Activated T-helper 1 cell treated with Interleukin-2 at 50 U/mL for 16 hours (primary cell): ENCODE results near the gene DPYSL4.

Experiments used
- DNase-seq: peaks from one replicate; pipeline ENCODE4 v3.0.0-alpha.2; 2020; ENCODE audit warnings: low read depth

Gene DPYSL4

GRCh38 chr10:132196178-132197113, 9.7 kb downstream of the DPYSL4 start:
- no peak for DNase-seq

- DNase-seq, result no peak
These were observed 10.7 kb downstream of the DPYSL4 start for GRCh38 chr10:132197271-132198067.

DNA sequence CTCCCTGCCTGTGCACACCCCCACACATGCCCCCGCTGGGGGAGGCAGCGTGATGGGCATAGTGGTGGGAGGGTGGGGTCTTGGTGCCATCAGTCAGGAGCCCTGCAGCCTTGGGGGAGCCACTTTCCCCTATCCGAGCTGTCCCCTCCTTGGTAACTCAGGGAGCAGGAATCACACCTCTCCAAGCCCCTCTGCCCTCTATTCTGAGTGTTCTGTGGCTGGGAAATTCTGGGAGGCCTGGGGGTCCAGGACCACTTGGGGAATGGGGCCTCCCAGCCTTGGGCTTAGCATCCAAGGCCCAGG, 11.3 kb downstream of the DPYSL4 start:
- no peak for DNase-seq

DNA sequence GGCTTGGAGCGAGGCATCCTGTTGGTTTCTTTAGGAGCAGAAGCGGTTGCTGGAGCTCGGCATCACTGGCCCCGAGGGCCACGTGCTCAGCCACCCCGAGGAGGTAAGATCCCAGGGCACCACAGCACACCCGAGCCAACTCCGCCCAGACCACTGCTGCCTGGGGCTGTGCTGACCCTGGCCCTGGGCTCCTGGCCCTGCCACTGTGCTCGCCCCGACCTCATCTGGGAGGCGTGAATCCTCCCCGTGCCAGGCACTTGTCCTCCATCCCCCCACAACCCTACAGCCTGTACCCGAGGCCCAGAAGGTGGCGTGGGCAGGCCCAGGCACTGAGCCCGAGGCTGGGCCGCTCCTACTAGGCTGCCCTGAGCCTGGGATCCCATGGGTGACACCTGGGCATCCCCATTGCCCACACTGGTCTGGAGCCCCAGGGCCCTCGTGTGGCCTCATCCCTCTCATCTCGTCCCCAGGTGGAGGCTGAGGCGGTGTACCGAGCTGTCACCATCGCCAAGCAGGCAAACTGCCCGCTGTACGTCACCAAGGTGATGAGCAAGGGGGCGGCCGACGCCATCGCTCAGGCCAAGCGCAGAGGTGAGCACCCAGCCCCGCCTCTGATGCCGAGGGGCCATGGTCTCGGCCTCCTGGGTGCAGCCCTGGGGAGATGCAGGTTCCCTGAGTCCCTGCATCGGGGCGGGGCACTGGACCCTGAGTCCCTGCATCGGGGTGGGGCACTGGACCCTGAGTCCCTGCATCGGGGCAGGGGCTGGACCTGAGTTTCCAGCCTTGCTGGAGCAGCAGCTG, 11.8 kb downstream of the DPYSL4 start:
- no peak for DNase-seq

DNA sequence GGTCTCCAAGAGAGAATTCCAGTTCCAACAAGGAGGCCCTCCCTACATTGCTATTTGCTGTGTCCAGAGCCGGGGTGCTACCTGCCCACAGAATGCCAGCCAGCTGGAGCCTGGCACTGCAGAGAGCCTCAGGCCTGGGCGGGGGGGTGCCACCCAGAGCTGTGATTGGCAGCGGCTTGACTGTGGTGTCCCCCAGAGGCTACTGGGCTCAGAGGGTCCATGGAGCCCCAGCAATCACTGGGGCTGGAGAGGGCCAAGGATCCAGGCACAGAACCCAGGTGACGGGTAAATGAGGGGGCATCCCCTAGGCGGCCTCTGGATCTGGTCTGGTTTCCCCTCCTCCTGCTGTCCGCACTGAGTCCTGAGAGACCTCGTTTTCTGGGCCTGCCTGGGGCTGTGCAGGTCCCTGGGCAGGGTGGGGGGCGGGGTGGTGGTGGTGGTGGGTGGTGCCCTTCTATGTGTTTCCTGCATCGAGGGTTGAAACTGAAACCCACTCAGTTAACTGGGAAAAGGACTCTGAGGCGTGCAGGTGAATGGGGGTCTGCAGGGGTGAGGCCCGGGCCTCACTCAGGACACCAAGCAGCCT, 12.6 kb downstream of the DPYSL4 start:
- no peak for DNase-seq

GRCh38 chr10:132199854-132200311, 13.1 kb downstream of the DPYSL4 start:
- no peak for DNase-seq

- DNase-seq, result no peak
These were observed 13.8 kb downstream of the DPYSL4 start for GRCh38 chr10:132200344-132201110.

DNA sequence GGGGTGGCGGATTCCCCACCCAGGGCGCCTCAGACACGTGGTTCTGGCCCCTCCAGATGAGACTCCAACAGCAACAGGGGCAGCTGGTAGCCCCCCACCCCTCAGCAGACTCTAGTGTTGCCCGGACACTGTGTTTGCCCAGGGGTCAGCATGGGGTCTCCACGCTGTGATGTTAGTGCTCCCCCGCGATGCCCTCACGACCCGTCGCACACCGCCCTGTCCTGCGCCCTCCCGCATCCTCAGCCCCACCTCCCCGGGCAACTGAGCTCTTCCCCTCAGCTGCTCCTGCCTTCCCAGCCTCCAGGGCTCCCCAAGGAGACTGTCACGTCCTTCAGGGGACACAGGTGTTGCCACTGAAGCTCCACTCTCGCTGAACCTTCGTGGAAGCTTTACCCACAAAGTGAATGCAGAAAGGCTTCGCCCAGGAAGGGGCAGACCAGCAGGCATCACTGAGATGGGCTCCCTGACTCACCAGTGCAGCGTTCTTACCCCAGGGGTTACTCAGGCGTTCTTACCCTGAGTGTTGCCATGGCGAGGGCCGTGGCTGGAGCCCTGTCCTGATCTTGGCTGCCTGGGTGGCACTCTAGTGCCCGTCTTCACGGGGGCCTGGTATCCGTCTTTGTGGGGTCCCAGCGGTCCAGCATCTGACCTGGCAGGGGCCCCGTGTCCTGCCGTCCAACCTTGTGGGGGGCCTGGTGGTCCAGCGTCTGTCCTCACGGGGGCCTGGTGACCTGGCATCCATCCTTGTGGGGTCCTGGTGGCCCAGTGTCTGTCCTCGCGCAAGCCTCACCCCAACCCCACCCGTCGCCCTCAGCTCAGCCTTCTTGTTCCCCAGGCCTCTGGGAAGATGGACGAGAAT, 14.6 kb downstream of the DPYSL4 start:
- no peak for DNase-seq

DNA sequence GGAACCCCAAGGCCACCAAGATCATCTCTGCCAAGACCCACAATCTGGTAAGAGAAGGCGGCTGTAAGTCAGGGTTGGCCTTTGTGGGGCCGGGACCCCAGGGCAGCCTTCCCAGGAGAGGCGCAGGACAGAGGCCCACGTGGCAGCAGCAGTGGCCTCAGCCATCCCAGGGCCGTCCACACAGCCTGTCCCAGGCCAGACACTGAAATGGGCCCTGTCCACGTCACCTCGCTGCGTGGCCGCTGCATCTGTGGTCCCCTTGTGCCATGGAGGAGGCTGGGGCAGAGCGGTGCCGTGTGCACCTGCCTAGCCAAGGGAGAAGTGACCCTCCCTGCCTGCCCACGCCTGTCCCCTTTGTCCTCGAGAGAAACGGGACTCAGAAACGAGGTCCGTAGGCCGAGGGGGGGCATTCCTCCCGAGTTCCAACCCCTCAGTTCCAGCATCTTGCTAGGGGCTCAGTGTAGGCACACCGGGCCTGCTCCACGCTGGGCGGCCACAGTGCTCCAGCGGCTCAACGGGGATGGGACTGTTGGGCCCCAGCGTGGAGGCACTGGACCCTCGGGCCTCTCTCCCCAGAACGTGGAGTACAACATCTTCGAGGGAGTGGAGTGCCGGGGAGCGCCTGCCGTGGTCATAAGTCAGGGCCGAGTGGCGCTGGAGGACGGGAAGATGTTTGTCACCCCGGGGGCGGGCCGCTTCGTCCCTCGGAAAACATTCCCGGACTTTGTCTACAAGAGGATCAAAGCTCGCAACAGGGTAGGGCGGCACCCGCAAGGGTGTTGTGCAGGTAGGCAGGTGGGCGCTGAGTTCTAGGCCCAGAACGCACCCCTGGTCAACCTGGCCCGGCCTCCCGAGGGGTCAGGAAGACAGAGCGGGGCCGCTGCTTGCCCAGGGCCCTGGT, 15.6 kb downstream of the DPYSL4 start:
- DNase-seq, result no peak

GRCh38 chr10:132203256-132204077, 16.7 kb downstream of the DPYSL4 start:
- DNase-seq, result no peak

- DNase-seq, result no peak
These were observed 17.5 kb downstream of the DPYSL4 start for GRCh38 chr10:132204078-132204780.

GRCh38 chr10:132204781-132205473, 18.2 kb downstream of the DPYSL4 start:
- DNase-seq, result no peak

DNA sequence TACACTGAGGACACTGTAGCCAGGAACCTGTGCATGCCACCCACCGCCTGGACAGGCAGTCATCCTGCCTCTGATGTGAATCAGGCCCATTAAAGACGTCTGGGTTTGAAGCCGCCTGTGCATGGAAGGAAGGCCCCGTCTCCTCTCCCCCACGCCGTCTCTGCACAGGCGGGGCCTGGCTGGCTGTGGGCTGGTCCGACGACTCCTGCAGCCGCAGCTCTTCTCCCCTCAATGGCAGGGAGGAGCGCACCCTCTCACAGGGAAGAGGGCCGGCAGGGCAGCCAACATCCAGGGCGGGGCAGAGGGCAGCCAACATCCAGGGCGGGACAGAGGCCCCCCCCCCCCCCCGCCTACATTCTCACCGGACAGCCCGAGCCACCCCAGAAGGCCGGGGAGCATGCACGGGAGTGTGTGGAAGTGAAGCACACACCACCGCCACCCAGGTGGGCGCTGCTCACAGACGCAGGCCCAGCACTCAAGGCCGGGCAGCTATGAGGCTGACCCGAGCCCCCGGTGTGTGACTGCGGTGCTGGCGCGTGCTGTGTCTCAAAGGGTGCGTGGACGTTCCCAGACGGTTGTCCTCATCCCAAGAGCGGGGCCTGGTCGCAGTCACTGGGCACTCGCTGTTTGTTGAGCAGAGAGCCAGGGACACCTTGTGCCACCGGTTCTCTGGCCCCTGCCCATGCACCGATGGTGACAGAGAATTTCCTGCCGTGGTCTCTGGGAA, 19.1 kb downstream of the DPYSL4 start:
- DNase-seq, result no peak

- no peak for DNase-seq
These were observed 19.6 kb downstream of the DPYSL4 start for GRCh38 chr10:132206377-132206745.

DNA sequence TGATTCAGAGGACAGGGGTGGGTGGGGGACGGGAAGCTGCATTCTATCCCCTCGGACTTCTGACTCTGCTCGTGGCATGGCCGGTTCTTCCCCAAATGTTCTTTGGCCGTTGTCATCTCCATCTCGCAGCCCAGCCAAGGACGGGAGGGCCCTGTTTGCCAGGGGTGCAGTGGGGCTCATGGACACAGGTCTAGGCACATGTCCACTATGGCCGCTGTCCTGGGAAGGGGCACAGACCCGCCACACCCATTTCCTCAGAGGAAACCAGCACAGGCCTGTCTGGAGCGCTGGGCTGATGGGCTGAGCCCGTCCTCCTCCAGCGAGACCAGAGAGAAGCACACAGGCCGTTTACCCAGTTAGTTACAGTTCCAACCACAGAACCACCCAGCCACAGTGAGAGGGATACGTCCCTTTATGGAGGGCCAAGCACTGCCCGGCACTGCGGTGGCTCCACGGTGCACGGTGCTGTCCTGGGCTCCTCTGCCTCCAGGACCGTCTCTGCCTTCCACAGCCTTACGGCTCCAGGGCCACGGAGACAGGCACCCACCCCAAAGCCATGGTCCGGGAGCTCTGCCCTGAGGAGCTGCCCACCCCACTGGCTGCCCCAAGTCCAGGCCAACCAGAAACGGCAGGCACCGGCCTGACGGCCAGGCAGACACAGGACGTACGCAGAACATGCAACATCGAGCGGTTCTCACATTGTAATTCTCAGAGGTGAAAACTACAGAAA, 20.2 kb downstream of the DPYSL4 start:
- no peak for DNase-seq
